B cell (primary cell): ENCODE measurements around the gene TRAF5. TPM values are rescaled to one million over a fixed set of nuclear protein-coding genes. Genes with fewer than 3 reads are reported as not detected.

Experiments
- ATAC-seq: fragments of 200-7000 bp; cut with Tn5 transposase; one replicate; pipeline ENCODE4 v1.10.0; 2021; ENCODE audit warnings: low read depth, mild to moderate bottlenecking, moderate number of reproducible peaks, moderate library complexity
- CTCF ChIA-PET: fragments of 350-600 bp; sonication (Branson Sonifier 250); formaldehyde crosslinking; loops from one replicate; lab custom pipeline; 2021; ENCODE audit warnings: antibody characterized with exemption, inconsistent platforms; lab: Charles Lee
- POLR2A ChIA-PET: fragments of 350-600 bp; sonication (Branson Sonifier 250); formaldehyde crosslinking; loops from one replicate; lab custom pipeline; 2021; ENCODE audit warnings: antibody characterized with exemption; lab: Charles Lee
- DNase-seq: peaks from one replicate; pipeline ENCODE4 v3.0.0; 2013
- H2AFZ ChIP-seq: 2 replicates; pipeline ENCODE4 v1.6.1; 2012; ENCODE audit warnings: mild to moderate bottlenecking, low read depth, low read length; ENCODE audit not compliant: insufficient read depth, poor library complexity, severe bottlenecking
- H3K27ac ChIP-seq, 2 donors: 1 replicate in 1 of 2; 2 replicates in 1 of 2; pipeline ENCODE4 v1.5.1; 2012 to 2013; ENCODE audit warnings: low read length in 2 of 2, mild to moderate bottlenecking in 2 of 2, moderate library complexity in 1 of 2
- H3K27me3 ChIP-seq, 4 experiments: fragments of 200-600 bp in 1 of 4; sonication (generic) in 1 of 4; replicated peaks in 1 of 4; 1 replicate in 2 of 4; 2 replicates in 2 of 4; pipeline versions ENCODE4 v1.6.1 to v1.7.0; 2013 to 2016; ENCODE audit warnings: low read length in 3 of 4, mild to moderate bottlenecking in 2 of 4, mixed read lengths in 1 of 4, moderate library complexity in 1 of 4; ENCODE audit not compliant: insufficient read depth in 4 of 4, control insufficient read depth in 3 of 4; ENCODE audit errors: control extremely low read depth in 1 of 4
- H3K36me3 ChIP-seq, 2 experiments: replicated peaks in 1 of 2; 1 replicate in 1 of 2; 2 replicates in 1 of 2; pipeline versions ENCODE4 v1.6.1 to v1.7.1; 2013; ENCODE audit warnings: low read length in 1 of 2; ENCODE audit not compliant: insufficient read depth in 2 of 2, control insufficient read depth in 1 of 2; ENCODE audit errors: control extremely low read depth in 1 of 2, extremely low read depth in 1 of 2
- H3K4me1 ChIP-seq, 2 donors: fragments of 200-600 bp in 1 of 2; sonication (generic) in 1 of 2; 1 replicate in 1 of 2; 2 replicates in 1 of 2; pipeline versions ENCODE4 v1.5.1 to v1.6.1; 2013 to 2017; ENCODE audit warnings: low read length in 2 of 2; ENCODE audit not compliant: control insufficient read depth in 2 of 2, insufficient read depth in 2 of 2
- H3K4me2 ChIP-seq: replicated peaks from 2 replicates; pipeline ENCODE3; 2012; ENCODE audit warnings: mild to moderate bottlenecking, low read depth, low read length; ENCODE audit not compliant: poor library complexity, severe bottlenecking
- H3K4me3 ChIP-seq, 5 experiments: fragments of 200-600 bp in 1 of 5; sonication (generic) in 1 of 5; 1 replicate in 3 of 5; 2 replicates in 2 of 5; pipeline versions ENCODE4 v1.5.1 to v1.7.0; 2011 to 2016; ENCODE audit warnings: low read length in 4 of 5, mild to moderate bottlenecking in 4 of 5, low read depth in 2 of 5, control low read depth in 1 of 5, moderate library complexity in 1 of 5; ENCODE audit not compliant: insufficient read depth in 1 of 5; ENCODE audit errors: control extremely low read depth in 1 of 5, extremely low read depth in 1 of 5
- H3K79me2 ChIP-seq: fragments of 200-600 bp; sonication (generic); one replicate; pipeline ENCODE4 v1.6.0; 2016; ENCODE audit warnings: low read length; ENCODE audit not compliant: control insufficient read depth, insufficient read depth
- H3K9ac ChIP-seq: fragments of 200-600 bp; sonication (generic); 2 replicates; pipeline ENCODE4 v1.6.1; 2017; ENCODE audit warnings: mild to moderate bottlenecking, low read length, moderate library complexity
- H3K9me3 ChIP-seq, 3 donors: one replicate each; pipeline versions ENCODE4 v1.6.1 to v1.7.1; 2013; ENCODE audit warnings: low read length in 2 of 3; ENCODE audit not compliant: control insufficient read depth in 2 of 3, insufficient read depth in 1 of 3; ENCODE audit errors: control extremely low read depth in 1 of 3
- H4K20me1 ChIP-seq: 2 replicates; pipeline ENCODE4 v1.6.0; 2012; ENCODE audit warnings: mild to moderate bottlenecking, low read length; ENCODE audit not compliant: insufficient read depth, control insufficient read depth, poor library complexity, severe bottlenecking
- H3K27ac Mint-ChIP-seq: one replicate; pipeline ENCODE4 v1.8.0; 2021; ENCODE audit warnings: mixed read lengths
- H3K27me3 Mint-ChIP-seq: one replicate; pipeline ENCODE4 v1.8.0; 2021; ENCODE audit warnings: mixed read lengths
- H3K4me1 Mint-ChIP-seq: one replicate; pipeline ENCODE4 v1.8.0; 2021; ENCODE audit warnings: mixed read lengths
- H3K4me3 Mint-ChIP-seq: one replicate; pipeline ENCODE4 v1.8.0; 2021; ENCODE audit warnings: mixed read lengths
- H3K9me3 Mint-ChIP-seq: one replicate; pipeline ENCODE4 v1.8.0; 2022; ENCODE audit warnings: mixed read lengths; ENCODE audit not compliant: insufficient read depth
- CTCF ChIP-seq: fragments of 200-600 bp; IDR thresholded peaks from one replicate; pipeline ENCODE4 v1.8.0; 2022; ENCODE audit warnings: antibody characterized with exemption, mild to moderate bottlenecking
- EZH2 ChIP-seq: IDR thresholded peaks from 2 replicates; pipeline ENCODE4 v1.6.1; 2012; ENCODE audit warnings: borderline replicate concordance, low read depth, mild to moderate bottlenecking, moderate library complexity, low read length; ENCODE audit not compliant: insufficient read depth, poor library complexity, severe bottlenecking
- WGBS: methylation state at CpG from one replicate; pipeline ENCODE4 v1.1.5; 2013; ENCODE audit warnings: missing lambda C conversion rate; ENCODE audit not compliant: insufficient coverage; 5-methylcytosine and 5-hydroxymethylcytosine counted together
- intact Hi-C: fragments of 100-400 bp; cut with micrococcal nuclease; formaldehyde crosslinking; loops from one replicate; pipeline ENCODE4 v1.10.0; 2022
- polyA plus RNA-seq: library from polyadenylated mRNA; depleted of rRNA; stranded (reverse); fragments of >200 nt; gene quantifications from 2 replicates; pipeline ENCODE4 v1.2.3, GENCODE V29; 2012
- total RNA-seq, 2 donors: library from RNA; stranded (reverse); fragments of 120-200 nt in 1 of 2; gene quantifications; 1 replicate in 1 of 2; 2 replicates in 1 of 2; pipeline versions ENCODE4 v1.2.3 to v1.2.4, GENCODE V29; 2013 to 2022

The TRAF5 gene
- total and polyA plus RNA-seq, 2 donors (not counting 1 experiment from before 2014, with no cell fraction given): 129 to 143 TPM

GRCh38 chr1:211323156-211324063 is 3.2 kb upstream of the TRAF5 start:
- DNase-seq (peak; percentile 81), ATAC-seq (peak; percentile 56)
- 22% methylated on average over 1 of the region's 9 CpGs for WGBS
- Histone ChIP-seq H3K9me3 (no peaks in the 10 kb centered on the region), H3K9ac (no peak overlapping the region), H3K27me3 (no peaks in the 10 kb centered on the region), H3K36me3 (no peaks in the 10 kb centered on the region), H3K4me1 (peaks cover 28 to 34% of the 10 kb centered on the region in 2 donors), H3K27ac (no peak overlapping the region), H3K79me2 (peaks cover 55% of the 10 kb centered on the region), H3K4me3 (no peak overlapping the region), H3K4me2 (peak overlapping the region; percentile 16), H4K20me1 (no peaks in the 10 kb centered on the region), H2AFZ (no peak overlapping the region)
- Mint-ChIP-seq H3K4me3 (no peak overlapping the region), H3K9me3 (no peaks in the 10 kb centered on the region), H3K4me1 (peaks cover 39% of the 10 kb centered on the region), H3K27me3 (no peaks in the 10 kb centered on the region), H3K27ac (no peak overlapping the region)
- POLR2A ChIA-PET: interaction anchor here (0.5 to 1.1 kb wide), 4 partner anchors 29 to 147 kb away, joined by 3 to 5 read pairs (median 4); no protein-coding TSS in a partner anchor
- intact Hi-C loops: loop anchor here (1.0 to 2.0 kb wide), 6 partner anchors 13 to 332 kb away; no protein-coding TSS in a partner anchor
- no peak for TF ChIP-seq EZH2
- peak; percentile 94 for TF ChIP-seq CTCF
- CTCF ChIA-PET: interaction anchor here (0.5 to 13.8 kb wide), 43 partner anchors 9 to 355 kb away, joined by 3 to 333 read pairs (median 5); partner anchors contain the start of gene RCOR3
